HepG2 (cell line): ENCODE measurements around the gene OXLD1. TPM values are rescaled to one million over a fixed set of nuclear protein-coding genes. Genes with fewer than 3 reads are reported as not detected.
A peak's percentile ranks its signal among the peaks of the same experiment; 100 is the strongest.

Experiments
- AHDC1 ChIP-seq: sonication (generic); formaldehyde crosslinking; IDR thresholded peaks from 2 replicates; pipeline ENCODE4 v1.5.1; 2020; ENCODE audit warnings: mild to moderate bottlenecking, missing genetic modification reagents, borderline replicate concordance
- AKAP8 ChIP-seq: sonication (generic); formaldehyde crosslinking; IDR thresholded peaks from 2 replicates; pipeline ENCODE4 v1.5.1; 2020; ENCODE audit warnings: mild to moderate bottlenecking, missing genetic modification reagents
- ATF1 ChIP-seq: IDR thresholded peaks from 2 replicates; pipeline ENCODE4 v1.6.1; 2016; ENCODE audit warnings: mild to moderate bottlenecking, control low read depth
- CEBPG ChIP-seq: IDR thresholded peaks from 2 replicates; pipeline ENCODE4 v1.6.1; 2016
- CENPT ChIP-seq: sonication (generic); formaldehyde crosslinking; IDR thresholded peaks from 2 replicates; pipeline ENCODE4 v1.8.0; 2022; ENCODE audit warnings: low read depth, mild to moderate bottlenecking, moderate library complexity, missing genetic modification reagents
- GPN1 ChIP-seq: sonication (generic); formaldehyde crosslinking; IDR thresholded peaks from 2 replicates; pipeline ENCODE4 v1.5.1; 2020; ENCODE audit warnings: missing genetic modification reagents, borderline replicate concordance
- KLF6 ChIP-seq: IDR thresholded peaks from 2 replicates; pipeline ENCODE4 v1.8.0; 2016; ENCODE audit warnings: missing biosample characterization, missing genetic modification reagents
- KMT2B ChIP-seq: IDR thresholded peaks from 2 replicates; pipeline ENCODE4 v1.6.1; 2016; ENCODE audit warnings: missing genetic modification reagents, missing compliant biosample characterization
- MED1 ChIP-seq: sonication (generic); formaldehyde crosslinking; IDR thresholded peaks from 2 replicates; pipeline ENCODE4 v1.4.0; 2020; ENCODE audit warnings: missing genetic modification reagents
- NAIF1 ChIP-seq: sonication (generic); formaldehyde crosslinking; IDR thresholded peaks from 2 replicates; pipeline ENCODE4 v1.5.0; 2020; ENCODE audit warnings: mild to moderate bottlenecking, missing genetic modification reagents, borderline replicate concordance
- NR1H2 ChIP-seq: sonication (generic); formaldehyde crosslinking; IDR thresholded peaks from 2 replicates; pipeline ENCODE4 v1.8.1; 2022; ENCODE audit warnings: low read depth, missing genetic modification reagents, borderline replicate concordance
- NR3C1 ChIP-seq: sonication (generic); formaldehyde crosslinking; IDR thresholded peaks from 2 replicates; pipeline ENCODE4 v1.4.0; 2020; ENCODE audit warnings: missing genetic modification reagents
- TAF15 ChIP-seq: fragments of 200-400 bp; formaldehyde crosslinking; IDR thresholded peaks from one replicate; pipeline ENCODE4 v1.6.1; 2018; ENCODE audit warnings: mild to moderate bottlenecking, low read depth, low read length; ENCODE audit not compliant: poor library complexity, severe bottlenecking
- TEAD3 ChIP-seq: optimal IDR thresholded peaks from 2 replicates; pipeline ENCODE3; 2016; ENCODE audit warnings: borderline replicate concordance
- THAP9 ChIP-seq: sonication (generic); formaldehyde crosslinking; IDR thresholded peaks from 2 replicates; pipeline ENCODE4; 2020; ENCODE audit warnings: missing genetic modification reagents, mild to moderate bottlenecking, borderline replicate concordance
- ZNF124 ChIP-seq: sonication (generic); formaldehyde crosslinking; IDR thresholded peaks from 2 replicates; pipeline ENCODE4 v1.4.0; 2020; ENCODE audit warnings: missing genetic modification reagents
- ZNF317 ChIP-seq: sonication (generic); formaldehyde crosslinking; IDR thresholded peaks from 2 replicates; pipeline ENCODE4 v1.5.0; 2020; ENCODE audit warnings: mild to moderate bottlenecking, missing genetic modification reagents
- ZNF761 ChIP-seq: sonication (generic); formaldehyde crosslinking; conservative IDR thresholded peaks from 2 replicates; pipeline ENCODE4 v1.4.0; 2020; ENCODE audit warnings: mild to moderate bottlenecking, missing genetic modification reagents
- ZNF800 ChIP-seq: sonication (generic); formaldehyde crosslinking; IDR thresholded peaks from 2 replicates; pipeline ENCODE4 v1.4.0; 2020; ENCODE audit warnings: missing genetic modification reagents
- polyA plus RNA-seq, 8 experiments: library from polyadenylated mRNA; depleted of rRNA in 3 of 8; stranded (reverse) in 7 of 8; unstranded in 1 of 8; fragments of >200 nt; fragmentation: Illumina TruSeq in 4 of 8; extraction: Trizol in 4 of 8; gene quantifications; 2 replicates each; pipeline versions ENCODE4 v1.2.1 to v1.2.3, GENCODE V29; 2011 to 2016; ENCODE audit warnings: low read depth in 4 of 8, missing spikeins in 1 of 8, mixed read lengths in 1 of 8; ENCODE audit not compliant: insufficient read depth in 1 of 8
- total RNA-seq, 5 experiments: library from RNA; depleted of rRNA; stranded (reverse); fragments of >200 nt; fragmentation: Illumina TruSeq; extraction: Trizol; gene quantifications; 2 replicates each; pipeline ENCODE4 v1.2.3, GENCODE V29; 2016; ENCODE audit warnings: low read depth in 1 of 5

OXLD1 gene
- total and polyA plus RNA-seq, 2 of the 13 experiments (the other 11 are each of a cell fraction or from before 2014, with no cell fraction given): 27.1 to 37.5 TPM

- TF ChIP-seq AHDC1 (CRISPR knock-in tag): 0 out of 2 replicates have a peak, but pooled peaks have one; percentile 1
- TF ChIP-seq ZNF761: no peak; the same call in 1 of the 2 replicates
- 0 out of 2 replicates have a peak, but pooled peaks have one; percentile 27 for TF ChIP-seq NR1H2 (CRISPR knock-in tag)
- no peak for TF ChIP-seq ZNF317 (CRISPR knock-in tag)
- TF ChIP-seq ZNF800 (CRISPR knock-in tag): peak; percentile 53
- TF ChIP-seq CEBPG (CRISPR knock-in tag): peak; percentile 47
- TF ChIP-seq GPN1: peak; percentile 90; the same call in 1 of the 2 replicates
- peak; percentile 23; the same call in 1 of the 2 replicates for TF ChIP-seq AKAP8 (CRISPR knock-in tag)
- peak; percentile 90 for TF ChIP-seq TAF15
- TF ChIP-seq KMT2B: peak; percentile 92
- no peak for TF ChIP-seq ATF1 (CRISPR knock-in tag)
- 0 out of 2 replicates have a peak, but pooled peaks have one; percentile 62 for TF ChIP-seq KLF6 (CRISPR knock-in tag)
- TF ChIP-seq NR3C1 (CRISPR knock-in tag): no peak
- TF ChIP-seq THAP9 (CRISPR knock-in tag): peak; percentile 95
- peak; percentile 81; the same call in 1 of the 2 replicates for TF ChIP-seq CENPT
- 0 out of 2 replicates have a peak, but pooled peaks have one; percentile 26 for TF ChIP-seq ZNF124 (CRISPR knock-in tag)
- TF ChIP-seq TEAD3 (CRISPR knock-in tag): peak; percentile 78
- 0 out of 2 replicates have a peak, but pooled peaks have one; percentile 51 for TF ChIP-seq NAIF1 (CRISPR knock-in tag)
- peak; percentile 87 for TF ChIP-seq MED1 (CRISPR knock-in tag)
Observed at GRCh38 chr17:81666342-81667191, at the start of gene OXLD1, which contains the start of gene CCDC137 (continued).
